Panc1 (cell line): ENCODE measurements around the gene FGD3. TPM values are rescaled to one million over a fixed set of nuclear protein-coding genes. Genes with fewer than 3 reads are reported as not detected.

Experiments
- ATAC-seq: fragments of 200-7000 bp; cut with Tn5 transposase; 2 replicates; pipeline ENCODE4 v1.9.1; 2020; ENCODE audit warnings: mild to moderate bottlenecking, moderate library complexity
- BruUV-seq: library from RNA; stranded (reverse); fragments of 400-500 nt; replicated peaks from 2 replicates; lab custom pipeline; 2021; lab: Mats Ljungman, UMichigan
- CTCF ChIA-PET: fragments of 300-600 bp; sonication (Branson Sonifier 250); formaldehyde crosslinking; loops from one replicate; lab custom pipeline; 2022; ENCODE audit warnings: antibody characterized with exemption; lab: Charles Lee
- POLR2A ChIA-PET: fragments of 300-600 bp; sonication (Branson Sonifier 250); formaldehyde crosslinking; loops from one replicate; lab custom pipeline; 2022; ENCODE audit warnings: antibody characterized with exemption; lab: Charles Lee
- DNase-seq: peaks from one replicate; pipeline ENCODE4 v3.0.0-alpha.2; 2010; ENCODE audit warnings: low read depth, low spot score
- H3K27ac ChIP-seq: 2 replicates; pipeline ENCODE4 v1.5.1; 2011; ENCODE audit warnings: mild to moderate bottlenecking, low read length, inconsistent platforms
- H3K27me3 ChIP-seq: fragments of 200-500 bp; sonication (Bioruptor generic); 2 replicates; pipeline ENCODE4 v1.6.0; 2014; ENCODE audit warnings: low read length, inconsistent platforms; ENCODE audit not compliant: control insufficient read depth, insufficient read depth
- H3K36me3 ChIP-seq: fragments of 200-500 bp; sonication (Bioruptor generic); 2 replicates; pipeline ENCODE4 v1.5.1; 2014; ENCODE audit warnings: inconsistent platforms, mild to moderate bottlenecking, low read length, moderate library complexity; ENCODE audit not compliant: control insufficient read depth, insufficient read depth
- H3K4me1 ChIP-seq: 2 replicates; pipeline ENCODE4 v1.5.1; 2011; ENCODE audit warnings: inconsistent platforms, mild to moderate bottlenecking, low read length, moderate library complexity; ENCODE audit not compliant: control insufficient read depth, insufficient read depth
- H3K4me3 ChIP-seq, 2 experiments: 2 replicates each; pipeline ENCODE4 v1.5.1; 2011 to 2012; ENCODE audit warnings: low read depth in 2 of 2, low read length in 2 of 2, mild to moderate bottlenecking in 2 of 2, inconsistent platforms in 1 of 2, moderate library complexity in 1 of 2
- H3K9me3 ChIP-seq: fragments of 200-500 bp; sonication (Bioruptor generic); 2 replicates; pipeline ENCODE4 v1.5.1; 2014; ENCODE audit warnings: low read depth, mild to moderate bottlenecking, inconsistent platforms, low read length, moderate library complexity; ENCODE audit not compliant: control insufficient read depth, insufficient read depth
- CTCF ChIP-seq: fragments of 450-650 bp; IDR thresholded peaks from 2 replicates; pipeline ENCODE4 v1.5.1; 2017; ENCODE audit warnings: mild to moderate bottlenecking
- POLR2AphosphoS5 ChIP-seq: IDR thresholded peaks from 2 replicates; pipeline ENCODE4 v1.6.1; 2012; ENCODE audit warnings: mild to moderate bottlenecking, low read depth, low read length, moderate library complexity
- REST ChIP-seq, 2 experiments: IDR thresholded peaks; 2 replicates each; pipeline ENCODE4 v1.6.1; 2011 to 2012; ENCODE audit warnings: low read depth in 2 of 2, control low read depth in 1 of 2, low read length in 1 of 2, mild to moderate bottlenecking in 1 of 2, moderate library complexity in 1 of 2; ENCODE audit not compliant: insufficient read depth in 1 of 2
- SIN3A ChIP-seq: IDR thresholded peaks from 2 replicates; pipeline ENCODE4 v1.6.1; 2012; ENCODE audit warnings: low read depth, mild to moderate bottlenecking, low read length, moderate library complexity, borderline replicate concordance; ENCODE audit not compliant: insufficient read depth
- TCF7L2 ChIP-seq: IDR thresholded peaks from 2 replicates; pipeline ENCODE4 v1.6.1; 2011; ENCODE audit warnings: mild to moderate bottlenecking, low read depth, low read length, inconsistent platforms
- in situ Hi-C: cut with HindIII; loops from 2 replicates; pipeline ENCODE4 v1.10.0; 2016; ENCODE audit warnings: low sequenced_read_pairs, low pct_unique_long_range_greater_than_20kb
- intact Hi-C: fragments of 100-400 bp; cut with micrococcal nuclease; formaldehyde crosslinking; loops from one replicate; pipeline ENCODE4 v1.10.0; 2022; ENCODE audit not compliant: unreplicated experiment
- total RNA-seq: library from RNA; stranded (reverse); gene quantifications from one replicate; pipeline ENCODE4 v1.2.1, GENCODE V29; 2021; ENCODE audit not compliant: unreplicated experiment

The FGD3 gene
- total RNA-seq, 1 experiment from 2014 or later, result 0.80 TPM

GRCh38 chr9:93077811-93078210, 130.5 kb downstream of the FGD3 start:
- Histone ChIP-seq H3K4me3 (no peak overlapping the region), H3K9me3 (no peaks in the 10 kb centered on the region), H3K27ac (no peak overlapping the region), H3K4me1 (no peaks in the 10 kb centered on the region), H3K36me3 (no peaks in the 10 kb centered on the region), H3K27me3 (no peaks in the 10 kb centered on the region)
- CTCF ChIA-PET, result no interaction called here
- POLR2A ChIA-PET, result no interaction called here
- intact Hi-C loops, result no loop called here
- DNase-seq, result no peak
- BruUV-seq, result no TSS peak
- ATAC-seq, result no peak
- in situ Hi-C loops, result no loop called here
- TF ChIP-seq CTCF (no peak), REST (IDR thresholded peaks at IDR 0.05; ENCODE audit: insufficient read depth in 1 of 2, low read depth in 2 of 2, low read length in 1 of 2) (no peak), POLR2AphosphoS5 (no peak), TCF7L2 (no peak), SIN3A (no peak)

- Histone ChIP-seq H3K9me3 (no peaks in the 10 kb centered on the region), H3K4me3 (no peak overlapping the region), H3K27ac (no peak overlapping the region), H3K27me3 (no peaks in the 10 kb centered on the region), H3K4me1 (no peaks in the 10 kb centered on the region), H3K36me3 (no peaks in the 10 kb centered on the region)
- no TSS peak for BruUV-seq
- TF ChIP-seq CTCF (no peak), TCF7L2 (no peak), SIN3A (no peak), POLR2AphosphoS5 (no peak), REST (IDR thresholded peaks at IDR 0.05; ENCODE audit: insufficient read depth in 1 of 2, low read depth in 2 of 2, low read length in 1 of 2) (no peak)
- ChIA-PET POLR2A (no interaction called here), CTCF (no interaction called here)
- ATAC-seq, result no peak
- in situ Hi-C loops (no loop called here), intact Hi-C loops (no loop called here)
- no peak for DNase-seq
Observed at GRCh38 chr9:93079371-93079770, 132.0 kb downstream of the FGD3 start.
